ENCODE results near the gene MR1. TPM values are rescaled to one million over a fixed set of nuclear protein-coding genes. Genes with fewer than 3 reads are reported as not detected.

Gene MR1
- total and polyA plus RNA-seq, 2 of the 13 experiments (the other 11 are each of a cell fraction or from before 2014, with no cell fraction given): 7.7 to 10.4 TPM

DNA sequence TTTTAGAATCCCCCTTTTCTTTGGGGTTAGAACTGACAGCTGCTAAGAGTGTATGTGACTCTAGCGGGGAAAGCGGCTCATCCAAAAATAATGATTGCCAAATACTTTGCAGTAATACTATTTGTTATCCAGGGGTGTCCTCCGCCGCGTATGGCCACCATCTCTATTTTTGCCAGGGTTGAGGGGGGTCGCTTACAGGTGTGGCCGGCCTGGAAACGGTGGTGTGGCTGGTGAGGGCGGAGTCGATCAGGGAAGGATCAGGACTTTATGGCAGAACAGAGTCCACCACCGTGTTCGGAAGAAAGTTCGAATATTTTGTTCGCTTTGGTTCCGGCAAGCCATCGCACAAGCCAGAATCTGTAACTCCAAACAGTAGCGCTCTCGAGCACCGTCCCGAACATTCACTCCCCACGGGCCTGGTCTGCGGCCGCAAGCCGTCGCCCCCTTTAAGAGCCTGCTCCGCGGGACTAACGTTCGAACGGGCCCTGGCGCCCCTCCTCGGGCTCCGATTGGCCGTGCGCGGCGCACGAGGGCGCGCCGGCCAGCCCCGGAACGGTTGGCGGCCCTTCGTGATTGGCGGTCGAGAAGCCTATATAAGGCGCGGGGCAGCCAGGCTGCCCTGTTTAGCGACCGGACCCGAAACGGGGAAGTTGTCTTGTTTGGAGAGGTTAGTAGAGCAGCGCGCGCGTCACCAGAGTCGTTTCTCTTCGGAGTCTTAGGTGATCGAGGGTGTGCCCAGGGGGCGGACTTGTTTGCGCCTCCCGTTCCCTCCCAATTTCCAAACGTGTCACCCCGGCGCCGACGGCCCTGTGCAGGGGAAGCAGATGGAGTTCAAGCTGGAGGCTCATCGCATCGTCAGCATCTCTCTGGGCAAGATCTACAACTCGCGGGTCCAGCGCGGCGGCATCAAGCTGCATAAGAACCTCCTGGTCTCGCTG, 54.6 kb downstream of the MR1 start, which contains the start of gene IER5 (continued):
- TF ChIP-seq CBFB (CRISPR knock-in tag; IDR thresholded peaks at IDR 0.05) (0 out of 2 replicates have a peak, but pooled peaks have one; percentile 46), ZEB1 (IDR thresholded peaks at IDR 0.05; ENCODE audit: insufficient replicate concordance, low read depth) (peak; percentile 65), ZBTB44 (CRISPR knock-in tag; IDR thresholded peaks at IDR 0.05) (peak; percentile 69; the same call in 1 of the 2 replicates), ZNF256 (CRISPR knock-in tag; conservative IDR thresholded peaks at IDR 0.05) (peak; percentile 87), ZNF766 (CRISPR knock-in tag; IDR thresholded peaks at IDR 0.05; ENCODE audit: borderline replicate concordance) (no peak), ZBTB34 (CRISPR knock-in tag; IDR thresholded peaks at IDR 0.05) (peak; percentile 50; the same call in 1 of the 2 replicates), MBD4 (IDR thresholded peaks at IDR 0.05; ENCODE audit: borderline replicate concordance, low read length) (no peak), MIXL1 (CRISPR knock-in tag; IDR thresholded peaks at IDR 0.05) (0 out of 2 replicates have a peak, but pooled peaks have one; percentile 36), ZNF7 (CRISPR knock-in tag; IDR thresholded peaks at IDR 0.05) (no peak), KDM2A (CRISPR knock-in tag; IDR thresholded peaks at IDR 0.05; ENCODE audit: borderline replicate concordance, low read depth) (peak; percentile 87), TERF1 (CRISPR knock-in tag; IDR thresholded peaks at IDR 0.05) (peak; percentile 65; the same call in 1 of the 2 replicates), SATB2 (CRISPR knock-in tag; IDR thresholded peaks at IDR 0.05) (no peak), MTF1 (CRISPR knock-in tag; IDR thresholded peaks at IDR 0.05) (no peak), ZNF558 (CRISPR knock-in tag; IDR thresholded peaks at IDR 0.05; ENCODE audit: borderline replicate concordance) (peak; percentile 88; the same call in 1 of the 2 replicates), POLR2AphosphoS5 (IDR thresholded peaks at IDR 0.05; ENCODE audit: low read depth, low read length) (peak; percentile 100), ZNF354B (CRISPR knock-in tag; IDR thresholded peaks at IDR 0.05) (no peak), SRSF1 (optimal IDR thresholded peaks at IDR 0.05; ENCODE audit: low read depth, low read length) (peak; percentile 96)
- TF ChIP-seq, protein P1, sequence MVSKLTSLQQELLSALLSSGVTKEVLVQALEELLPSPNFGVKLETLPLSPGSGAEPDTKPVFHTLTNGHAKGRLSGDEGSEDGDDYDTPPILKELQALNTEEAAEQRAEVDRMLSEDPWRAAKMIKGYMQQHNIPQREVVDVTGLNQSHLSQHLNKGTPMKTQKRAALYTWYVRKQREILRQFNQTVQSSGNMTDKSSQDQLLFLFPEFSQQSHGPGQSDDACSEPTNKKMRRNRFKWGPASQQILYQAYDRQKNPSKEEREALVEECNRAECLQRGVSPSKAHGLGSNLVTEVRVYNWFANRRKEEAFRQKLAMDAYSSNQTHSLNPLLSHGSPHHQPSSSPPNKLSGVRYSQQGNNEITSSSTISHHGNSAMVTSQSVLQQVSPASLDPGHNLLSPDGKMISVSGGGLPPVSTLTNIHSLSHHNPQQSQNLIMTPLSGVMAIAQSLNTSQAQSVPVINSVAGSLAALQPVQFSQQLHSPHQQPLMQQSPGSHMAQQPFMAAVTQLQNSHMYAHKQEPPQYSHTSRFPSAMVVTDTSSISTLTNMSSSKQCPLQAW (CRISPR knock-in tag; IDR thresholded peaks at IDR 0.05): peak; percentile 85
- TF ChIP-seq, protein P2, sequence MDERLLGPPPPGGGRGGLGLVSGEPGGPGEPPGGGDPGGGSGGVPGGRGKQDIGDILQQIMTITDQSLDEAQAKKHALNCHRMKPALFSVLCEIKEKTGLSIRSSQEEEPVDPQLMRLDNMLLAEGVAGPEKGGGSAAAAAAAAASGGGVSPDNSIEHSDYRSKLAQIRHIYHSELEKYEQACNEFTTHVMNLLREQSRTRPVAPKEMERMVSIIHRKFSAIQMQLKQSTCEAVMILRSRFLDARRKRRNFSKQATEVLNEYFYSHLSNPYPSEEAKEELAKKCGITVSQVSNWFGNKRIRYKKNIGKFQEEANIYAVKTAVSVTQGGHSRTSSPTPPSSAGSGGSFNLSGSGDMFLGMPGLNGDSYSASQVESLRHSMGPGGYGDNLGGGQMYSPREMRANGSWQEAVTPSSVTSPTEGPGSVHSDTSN (CRISPR knock-in tag; IDR thresholded peaks at IDR 0.05): no peak
- TF ChIP-seq, protein P3, sequence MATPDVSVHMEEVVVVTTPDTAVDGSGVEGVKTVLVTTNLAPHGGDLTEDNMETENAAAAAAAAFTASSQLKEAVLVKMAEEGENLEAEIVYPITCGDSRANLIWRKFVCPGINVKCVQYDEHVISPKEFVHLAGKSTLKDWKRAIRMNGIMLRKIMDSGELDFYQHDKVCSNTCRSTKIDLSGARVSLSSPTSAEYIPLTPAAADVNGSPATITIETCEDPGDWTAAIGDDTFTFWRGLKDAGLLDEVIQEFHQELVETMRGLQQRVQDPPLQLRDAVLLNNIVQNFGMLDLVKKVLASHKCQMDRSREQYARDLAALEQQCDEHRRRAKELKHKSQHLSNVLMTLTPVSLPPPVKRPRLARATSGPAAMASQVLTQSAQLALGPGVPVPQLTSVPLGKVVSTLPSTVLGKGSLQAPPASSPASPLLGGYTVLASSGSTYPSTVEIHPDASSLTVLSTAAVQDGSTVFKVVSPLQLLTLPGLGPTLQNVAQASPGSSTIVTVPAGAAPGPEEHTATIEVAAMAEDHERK (CRISPR knock-in tag; IDR thresholded peaks at IDR 0.05; ENCODE audit: low read depth): peak; percentile 48; the same call in 1 of the 2 replicates
